ENCODE results near the gene SRPRB.

DNA sequence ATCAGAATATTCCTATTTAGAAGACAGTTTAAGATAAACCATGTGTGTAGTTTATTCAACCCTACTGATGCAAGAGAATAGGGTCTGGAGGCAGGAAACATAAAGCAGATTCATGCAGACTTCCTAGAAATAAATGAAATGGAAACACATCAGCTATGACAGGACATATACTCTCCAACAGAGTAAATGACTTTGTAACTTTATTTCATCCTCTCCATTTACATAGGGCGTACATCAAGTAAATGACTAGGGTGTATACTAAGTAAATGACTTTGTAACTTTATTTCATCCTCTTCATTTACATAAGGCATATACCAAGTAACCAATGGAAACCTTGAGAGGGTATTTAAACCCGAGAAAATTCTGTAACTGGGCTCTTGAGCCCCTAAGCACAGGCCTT lies 17.6 kb upstream of the SRPRB start:
- TF ChIP-seq POLR2A (IDR thresholded peaks at IDR 0.05; ENCODE audit: borderline replicate concordance, extremely low read depth, insufficient read depth, insufficient read length): no peak
- TF ChIP-seq, protein P1, sequence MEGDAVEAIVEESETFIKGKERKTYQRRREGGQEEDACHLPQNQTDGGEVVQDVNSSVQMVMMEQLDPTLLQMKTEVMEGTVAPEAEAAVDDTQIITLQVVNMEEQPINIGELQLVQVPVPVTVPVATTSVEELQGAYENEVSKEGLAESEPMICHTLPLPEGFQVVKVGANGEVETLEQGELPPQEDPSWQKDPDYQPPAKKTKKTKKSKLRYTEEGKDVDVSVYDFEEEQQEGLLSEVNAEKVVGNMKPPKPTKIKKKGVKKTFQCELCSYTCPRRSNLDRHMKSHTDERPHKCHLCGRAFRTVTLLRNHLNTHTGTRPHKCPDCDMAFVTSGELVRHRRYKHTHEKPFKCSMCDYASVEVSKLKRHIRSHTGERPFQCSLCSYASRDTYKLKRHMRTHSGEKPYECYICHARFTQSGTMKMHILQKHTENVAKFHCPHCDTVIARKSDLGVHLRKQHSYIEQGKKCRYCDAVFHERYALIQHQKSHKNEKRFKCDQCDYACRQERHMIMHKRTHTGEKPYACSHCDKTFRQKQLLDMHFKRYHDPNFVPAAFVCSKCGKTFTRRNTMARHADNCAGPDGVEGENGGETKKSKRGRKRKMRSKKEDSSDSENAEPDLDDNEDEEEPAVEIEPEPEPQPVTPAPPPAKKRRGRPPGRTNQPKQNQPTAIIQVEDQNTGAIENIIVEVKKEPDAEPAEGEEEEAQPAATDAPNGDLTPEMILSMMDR (IDR thresholded peaks at IDR 0.05 in 2 of 3, conservative IDR thresholded peaks at IDR 0.05 in 1 of 3; ENCODE audit: borderline replicate concordance in 1 of 3, insufficient read depth in 1 of 3, low read depth in 2 of 3, low read length in 2 of 3): no peak
- no peak for TF ChIP-seq RAD21 (IDR thresholded peaks at IDR 0.05; ENCODE audit: low read depth)
- TF ChIP-seq ELF1 (IDR thresholded peaks at IDR 0.05; ENCODE audit: borderline replicate concordance, low read depth): no peak
- TF ChIP-seq, protein P2, sequence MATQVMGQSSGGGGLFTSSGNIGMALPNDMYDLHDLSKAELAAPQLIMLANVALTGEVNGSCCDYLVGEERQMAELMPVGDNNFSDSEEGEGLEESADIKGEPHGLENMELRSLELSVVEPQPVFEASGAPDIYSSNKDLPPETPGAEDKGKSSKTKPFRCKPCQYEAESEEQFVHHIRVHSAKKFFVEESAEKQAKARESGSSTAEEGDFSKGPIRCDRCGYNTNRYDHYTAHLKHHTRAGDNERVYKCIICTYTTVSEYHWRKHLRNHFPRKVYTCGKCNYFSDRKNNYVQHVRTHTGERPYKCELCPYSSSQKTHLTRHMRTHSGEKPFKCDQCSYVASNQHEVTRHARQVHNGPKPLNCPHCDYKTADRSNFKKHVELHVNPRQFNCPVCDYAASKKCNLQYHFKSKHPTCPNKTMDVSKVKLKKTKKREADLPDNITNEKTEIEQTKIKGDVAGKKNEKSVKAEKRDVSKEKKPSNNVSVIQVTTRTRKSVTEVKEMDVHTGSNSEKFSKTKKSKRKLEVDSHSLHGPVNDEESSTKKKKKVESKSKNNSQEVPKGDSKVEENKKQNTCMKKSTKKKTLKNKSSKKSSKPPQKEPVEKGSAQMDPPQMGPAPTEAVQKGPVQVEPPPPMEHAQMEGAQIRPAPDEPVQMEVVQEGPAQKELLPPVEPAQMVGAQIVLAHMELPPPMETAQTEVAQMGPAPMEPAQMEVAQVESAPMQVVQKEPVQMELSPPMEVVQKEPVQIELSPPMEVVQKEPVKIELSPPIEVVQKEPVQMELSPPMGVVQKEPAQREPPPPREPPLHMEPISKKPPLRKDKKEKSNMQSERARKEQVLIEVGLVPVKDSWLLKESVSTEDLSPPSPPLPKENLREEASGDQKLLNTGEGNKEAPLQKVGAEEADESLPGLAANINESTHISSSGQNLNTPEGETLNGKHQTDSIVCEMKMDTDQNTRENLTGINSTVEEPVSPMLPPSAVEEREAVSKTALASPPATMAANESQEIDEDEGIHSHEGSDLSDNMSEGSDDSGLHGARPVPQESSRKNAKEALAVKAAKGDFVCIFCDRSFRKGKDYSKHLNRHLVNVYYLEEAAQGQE (IDR thresholded peaks at IDR 0.05; ENCODE audit: low read depth): no peak
- no peak for TF ChIP-seq CEBPB (IDR thresholded peaks at IDR 0.05; ENCODE audit: low read depth)
